Measurements from ENCODE around the gene MTAP.

The MTAP gene

DNA sequence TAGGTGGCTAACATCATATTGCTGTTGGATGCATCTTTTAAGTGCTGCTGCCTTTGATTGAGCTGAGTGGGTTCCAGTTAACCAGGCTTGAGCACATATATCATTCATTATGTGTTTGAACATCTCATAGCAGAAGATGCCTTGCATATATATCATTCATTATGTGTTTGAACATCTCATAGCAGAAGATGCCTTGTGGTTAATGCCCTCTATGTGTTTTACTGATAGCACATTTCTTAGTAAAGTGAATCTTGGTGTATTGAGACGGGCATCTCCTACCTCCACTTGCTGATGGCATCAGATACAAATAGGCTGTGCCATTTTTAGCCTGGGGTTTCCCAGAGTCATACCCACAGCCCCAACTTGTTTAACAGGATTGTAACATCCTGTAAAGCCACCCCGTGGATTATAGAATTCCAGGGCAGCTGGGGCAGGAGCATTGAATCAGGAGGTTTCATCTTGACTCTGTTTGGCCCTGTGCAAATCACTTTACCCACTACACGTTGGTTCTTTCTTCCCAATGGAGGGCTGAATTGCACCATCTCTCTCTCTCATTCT is 26.5 kb downstream of the MTAP start:
- no peak overlapping the region for H3K9ac ChIP-seq (ENCODE audit: low read length)

DNA sequence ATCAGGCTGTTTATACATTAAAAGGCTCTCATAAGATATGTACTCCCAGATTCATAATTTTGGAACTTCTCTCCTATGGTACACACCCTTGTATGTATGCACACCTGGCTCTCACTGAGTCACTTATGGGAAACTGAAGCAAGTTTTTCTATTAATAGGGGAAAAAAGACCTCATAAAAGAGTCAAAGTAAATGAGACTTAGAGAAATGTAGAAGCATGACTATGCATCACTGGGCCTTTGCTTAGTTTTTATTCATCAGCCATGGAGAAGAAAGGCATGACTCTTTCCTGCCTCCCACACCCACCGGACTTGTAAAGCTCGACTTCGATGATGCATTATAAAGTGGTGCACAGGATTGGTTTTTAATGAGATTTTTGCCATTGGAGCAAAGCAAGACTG is 28.2 kb downstream of the MTAP start:
- TF ChIP-seq EZH2 (optimal IDR thresholded peaks at IDR 0.05; ENCODE audit: low read depth, low read length) (no peak), EZH2phosphoT487 (IDR thresholded peaks at IDR 0.05; ENCODE audit: low read length) (no peak)
- TF ChIP-seq, protein P1, sequence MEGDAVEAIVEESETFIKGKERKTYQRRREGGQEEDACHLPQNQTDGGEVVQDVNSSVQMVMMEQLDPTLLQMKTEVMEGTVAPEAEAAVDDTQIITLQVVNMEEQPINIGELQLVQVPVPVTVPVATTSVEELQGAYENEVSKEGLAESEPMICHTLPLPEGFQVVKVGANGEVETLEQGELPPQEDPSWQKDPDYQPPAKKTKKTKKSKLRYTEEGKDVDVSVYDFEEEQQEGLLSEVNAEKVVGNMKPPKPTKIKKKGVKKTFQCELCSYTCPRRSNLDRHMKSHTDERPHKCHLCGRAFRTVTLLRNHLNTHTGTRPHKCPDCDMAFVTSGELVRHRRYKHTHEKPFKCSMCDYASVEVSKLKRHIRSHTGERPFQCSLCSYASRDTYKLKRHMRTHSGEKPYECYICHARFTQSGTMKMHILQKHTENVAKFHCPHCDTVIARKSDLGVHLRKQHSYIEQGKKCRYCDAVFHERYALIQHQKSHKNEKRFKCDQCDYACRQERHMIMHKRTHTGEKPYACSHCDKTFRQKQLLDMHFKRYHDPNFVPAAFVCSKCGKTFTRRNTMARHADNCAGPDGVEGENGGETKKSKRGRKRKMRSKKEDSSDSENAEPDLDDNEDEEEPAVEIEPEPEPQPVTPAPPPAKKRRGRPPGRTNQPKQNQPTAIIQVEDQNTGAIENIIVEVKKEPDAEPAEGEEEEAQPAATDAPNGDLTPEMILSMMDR (IDR thresholded peaks at IDR 0.05; ENCODE audit: low read length), result no peak
- no peaks in the 10 kb centered on the region for H3K4me1 ChIP-seq (ENCODE audit: low read length)
- no peaks in the 10 kb centered on the region for H3K27me3 ChIP-seq (replicated peaks; ENCODE audit: insufficient read depth, low read length)
- H3F3A ChIP-seq (ENCODE audit: insufficient read depth, low read length), result no peaks in the 10 kb centered on the region
- H2AFZ ChIP-seq (ENCODE audit: low read length), result no peak overlapping the region
- peaks cover 58% of the 10 kb centered on the region for H3K79me2 ChIP-seq (ENCODE audit: low read length)
- H3K27ac ChIP-seq (ENCODE audit: low read length), result no peak overlapping the region
- no peaks in the 10 kb centered on the region for H4K20me1 ChIP-seq (ENCODE audit: insufficient read depth, low read length)
- no peaks in the 10 kb centered on the region for H3K36me3 ChIP-seq (replicated peaks; ENCODE audit: insufficient read depth, low read length)
- no peak overlapping the region for H3K4me3 ChIP-seq (ENCODE audit: low read length)
- no peaks in the 10 kb centered on the region for H3K9me2 ChIP-seq (replicated peaks; ENCODE audit: insufficient read depth, low read length)
- H3K4me2 ChIP-seq (ENCODE audit: low read depth, low read length), result no peak overlapping the region
- H3K9ac ChIP-seq (ENCODE audit: low read length), result no peak overlapping the region
- DNase-seq, result no peak
- no peaks in the 10 kb centered on the region for H3K9me3 ChIP-seq (replicated peaks; ENCODE audit: insufficient read depth, low read length)

More for the DNA sequence above, 26.5 kb downstream of the MTAP start:
- H3K4me1 ChIP-seq (ENCODE audit: low read length), result no peaks in the 10 kb centered on the region
- H3F3A ChIP-seq (ENCODE audit: insufficient read depth, low read length), result no peaks in the 10 kb centered on the region
- no peak overlapping the region for H3K27ac ChIP-seq (ENCODE audit: low read length)
- no peaks in the 10 kb centered on the region for H3K36me3 ChIP-seq (replicated peaks; ENCODE audit: insufficient read depth, low read length)
- no peaks in the 10 kb centered on the region for H4K20me1 ChIP-seq (ENCODE audit: insufficient read depth, low read length)
- H3K4me2 ChIP-seq (ENCODE audit: low read depth, low read length), result no peak overlapping the region
- no peaks in the 10 kb centered on the region for H3K27me3 ChIP-seq (replicated peaks; ENCODE audit: insufficient read depth, low read length)
- H3K79me2 ChIP-seq (ENCODE audit: low read length), result peaks cover 48% of the 10 kb centered on the region
- TF ChIP-seq EZH2 (optimal IDR thresholded peaks at IDR 0.05; ENCODE audit: low read depth, low read length) (no peak), EZH2phosphoT487 (IDR thresholded peaks at IDR 0.05; ENCODE audit: low read length) (no peak)
- TF ChIP-seq, protein P1 (IDR thresholded peaks at IDR 0.05; ENCODE audit: low read length), result no peak
- H3K9me3 ChIP-seq (replicated peaks; ENCODE audit: insufficient read depth, low read length), result no peaks in the 10 kb centered on the region
- H2AFZ ChIP-seq (ENCODE audit: low read length), result no peak overlapping the region
- no peak overlapping the region for H3K4me3 ChIP-seq (ENCODE audit: low read length)
- no peaks in the 10 kb centered on the region for H3K9me2 ChIP-seq (replicated peaks; ENCODE audit: insufficient read depth, low read length)
- DNase-seq, result no peak

GRCh38 chr9:21831841-21832509 is 29.5 kb downstream of the MTAP start:
- no peak overlapping the region for H3K9ac ChIP-seq (ENCODE audit: low read length)
- no peaks in the 10 kb centered on the region for H3K27me3 ChIP-seq (replicated peaks; ENCODE audit: insufficient read depth, low read length)
- no peaks in the 10 kb centered on the region for H4K20me1 ChIP-seq (ENCODE audit: insufficient read depth, low read length)
- H3K9me3 ChIP-seq (replicated peaks; ENCODE audit: insufficient read depth, low read length), result no peaks in the 10 kb centered on the region
- H3K36me3 ChIP-seq (replicated peaks; ENCODE audit: insufficient read depth, low read length), result no peaks in the 10 kb centered on the region
- TF ChIP-seq EZH2phosphoT487 (IDR thresholded peaks at IDR 0.05; ENCODE audit: low read length), result no peak
- TF ChIP-seq EZH2 (optimal IDR thresholded peaks at IDR 0.05; ENCODE audit: low read depth, low read length), result no peak
- TF ChIP-seq, protein P1 (IDR thresholded peaks at IDR 0.05; ENCODE audit: low read length), result no peak
- no peak overlapping the region for H3K4me3 ChIP-seq (ENCODE audit: low read length)
- H3F3A ChIP-seq (ENCODE audit: insufficient read depth, low read length), result no peaks in the 10 kb centered on the region
- H3K4me1 ChIP-seq (ENCODE audit: low read length), result no peaks in the 10 kb centered on the region
- no peak overlapping the region for H3K27ac ChIP-seq (ENCODE audit: low read length)
- H3K9me2 ChIP-seq (replicated peaks; ENCODE audit: insufficient read depth, low read length), result no peaks in the 10 kb centered on the region
- H2AFZ ChIP-seq (ENCODE audit: low read length), result no peak overlapping the region
- H3K79me2 ChIP-seq (ENCODE audit: low read length), result peaks cover 53% of the 10 kb centered on the region
- DNase-seq, result no peak
- H3K4me2 ChIP-seq (ENCODE audit: low read depth, low read length), result no peak overlapping the region

Measured in MM.1S (cell line).